SK-N-SH (cell line): ENCODE results near the gene CENPX. TPM values are rescaled to one million over a fixed set of nuclear protein-coding genes. Genes with fewer than 3 reads are reported as not detected.

Experiments
- CTCF ChIA-PET: fragments of 300-600, 350-600 bp; formaldehyde crosslinking; extraction: SDS; loops from one replicate; lab custom pipeline; 2021; lab: Yijun Ruan, JAX
- POLR2A ChIA-PET: fragments of 350-600 bp; sonication (Branson Sonifier 250); formaldehyde crosslinking; extraction: SDS; loops from one replicate; lab custom pipeline; 2020; ENCODE audit warnings: antibody characterized with exemption, inconsistent platforms; lab: Yijun Ruan, JAX
- DNase-seq: peaks from one replicate; pipeline ENCODE4 v3.0.0; 2012
- H2AFZ ChIP-seq: fragments of 200-600 bp; sonication (generic); 2 replicates; pipeline ENCODE4 v1.8.1; 2016; ENCODE audit warnings: antibody characterized with exemption, mild to moderate bottlenecking, low read depth
- H3F3A ChIP-seq: fragments of 200-600 bp; sonication (generic); replicated peaks from 2 replicates; pipeline ENCODE3; 2016; ENCODE audit warnings: antibody characterized with exemption, mild to moderate bottlenecking; ENCODE audit not compliant: insufficient read depth
- H3K27ac ChIP-seq, 2 experiments: fragments of 200-500 bp in 1 of 2; fragments of 200-600 bp in 1 of 2; sonication (Bioruptor generic) in 1 of 2; sonication (generic), shearing (Covaris generic) in 1 of 2; 2 replicates each; pipeline versions ENCODE4 v1.5.1 to v1.6.1; 2014 to 2016; ENCODE audit warnings: low read depth in 2 of 2, inconsistent platforms in 1 of 2, low read length in 1 of 2, mild to moderate bottlenecking in 1 of 2, mixed read lengths in 1 of 2
- H3K27me3 ChIP-seq: fragments of 200-600 bp; sonication (generic), shearing (Covaris generic); 2 replicates; pipeline ENCODE4 v1.6.1; 2016; ENCODE audit warnings: mixed run types; ENCODE audit not compliant: insufficient read depth
- H3K36me3 ChIP-seq, 2 experiments: fragments of 200-500 bp in 1 of 2; fragments of 200-600 bp in 1 of 2; sonication (Bioruptor generic) in 1 of 2; sonication (generic) in 1 of 2; replicated peaks in 1 of 2; 2 replicates each; pipeline versions ENCODE3 to v1.5.1; 2014 to 2016; ENCODE audit warnings: low read length in 1 of 2, mild to moderate bottlenecking in 1 of 2; ENCODE audit not compliant: insufficient read depth in 2 of 2, control insufficient read depth in 1 of 2
- H3K4me1 ChIP-seq, 2 experiments: fragments of 200-500 bp in 1 of 2; fragments of 200-600 bp in 1 of 2; sonication (Bioruptor generic) in 1 of 2; sonication (generic), shearing (Covaris generic) in 1 of 2; 2 replicates each; pipeline versions ENCODE4 v1.5.1 to v1.6.1; 2014 to 2016; ENCODE audit warnings: low read depth in 1 of 2, low read length in 1 of 2, mixed run types in 1 of 2; ENCODE audit not compliant: insufficient read depth in 2 of 2, control insufficient read depth in 1 of 2
- H3K4me2 ChIP-seq: fragments of 200-600 bp; sonication (generic), shearing (Covaris generic); 2 replicates; pipeline ENCODE4 v1.6.1; 2017; ENCODE audit warnings: mixed run types
- H3K4me3 ChIP-seq, 2 experiments: fragments of 200-500 bp in 1 of 2; fragments of 200-600 bp in 1 of 2; sonication (Bioruptor generic) in 1 of 2; sonication (generic), shearing (Covaris generic) in 1 of 2; 2 replicates each; pipeline versions ENCODE4 v1.5.1 to v1.8.1; 2014 to 2016; ENCODE audit warnings: low read depth in 2 of 2, inconsistent platforms in 1 of 2, low read length in 1 of 2, mild to moderate bottlenecking in 1 of 2, mixed read lengths in 1 of 2, moderate library complexity in 1 of 2
- H3K79me2 ChIP-seq: fragments of 200-600 bp; sonication (generic); 2 replicates; pipeline ENCODE4 v1.8.1; 2017; ENCODE audit warnings: mild to moderate bottlenecking; ENCODE audit not compliant: insufficient read depth
- H3K9ac ChIP-seq: fragments of 200-600 bp; sonication (generic); 2 replicates; pipeline ENCODE4 v1.6.1; 2017; ENCODE audit warnings: mixed run types
- H3K9me2 ChIP-seq: fragments of 200-600 bp; sonication (generic); 2 replicates; pipeline ENCODE4 v1.6.1; 2017; ENCODE audit warnings: mixed run types
- H3K9me3 ChIP-seq: fragments of 200-600 bp; sonication (generic); 2 replicates; pipeline ENCODE4 v1.6.1; 2017; ENCODE audit warnings: mixed run types, mild to moderate bottlenecking, moderate library complexity
- H4K20me1 ChIP-seq: fragments of 200-600 bp; sonication (generic); 2 replicates; pipeline ENCODE4 v1.6.1; 2017; ENCODE audit warnings: mild to moderate bottlenecking, mixed run types; ENCODE audit not compliant: insufficient read depth
- ELF1 ChIP-seq: IDR thresholded peaks from 2 replicates; pipeline ENCODE4 v1.4.0; 2012
- EP300 ChIP-seq, 2 experiments: IDR thresholded peaks; 2 replicates each; pipeline versions ENCODE4 v1.4.0 to v1.6.1; 2012; ENCODE audit warnings: borderline replicate concordance in 1 of 2, low read depth in 1 of 2, low read length in 1 of 2
- EZH2phosphoT487 ChIP-seq: fragments of 200-600 bp; sonication (generic); IDR thresholded peaks from 2 replicates; pipeline ENCODE4 v1.6.1; 2017; ENCODE audit warnings: low read depth, mixed run types, mild to moderate bottlenecking, antibody characterized with exemption, moderate library complexity, borderline replicate concordance
- FOXJ3 ChIP-seq: sonication (generic); formaldehyde crosslinking; IDR thresholded peaks from 2 replicates; pipeline ENCODE4 v1.5.1; 2020; ENCODE audit warnings: mild to moderate bottlenecking, missing genetic modification reagents
- IRF3 ChIP-seq: fragments of 150-350 bp; IDR thresholded peaks from 2 replicates; pipeline ENCODE4 v1.6.1; 2016; ENCODE audit warnings: mild to moderate bottlenecking, low read depth, low read length
- MAX ChIP-seq: IDR thresholded peaks from 2 replicates; pipeline ENCODE4 v1.4.0; 2012; ENCODE audit warnings: low read depth
- MEF2A ChIP-seq: IDR thresholded peaks from 2 replicates; pipeline ENCODE4 v1.4.0; 2012; ENCODE audit warnings: low read depth, borderline replicate concordance
- MXI1 ChIP-seq: IDR thresholded peaks from 2 replicates; pipeline ENCODE4 v1.6.1; 2012; ENCODE audit warnings: mild to moderate bottlenecking, low read depth, low read length, improper control_type of control experiment
- NRF1 ChIP-seq: IDR thresholded peaks from 2 replicates; pipeline ENCODE4 v1.6.1; 2012; ENCODE audit warnings: low read depth, mild to moderate bottlenecking, low read length
- POLR2AphosphoS5 ChIP-seq: IDR thresholded peaks from 2 replicates; pipeline ENCODE4 v1.6.1; 2012; ENCODE audit warnings: low read depth, low read length
- RAD21 ChIP-seq: IDR thresholded peaks from 2 replicates; pipeline ENCODE4 v1.6.1; 2012; ENCODE audit warnings: mild to moderate bottlenecking, low read length
- RCOR1 ChIP-seq: fragments of 150-350 bp; IDR thresholded peaks from 2 replicates; pipeline ENCODE4 v1.6.1; 2017; ENCODE audit warnings: antibody characterized with exemption, low read length
- SMC3 ChIP-seq: IDR thresholded peaks from 2 replicates; pipeline ENCODE4 v1.6.1; 2012; ENCODE audit warnings: low read depth, low read length, improper control_type of control experiment
- TAF1 ChIP-seq: IDR thresholded peaks from 2 replicates; pipeline ENCODE4 v1.6.1; 2012; ENCODE audit warnings: low read depth, mild to moderate bottlenecking, low read length, moderate library complexity, borderline replicate concordance
- TEAD4 ChIP-seq: IDR thresholded peaks from 2 replicates; pipeline ENCODE4 v1.4.0; 2012; ENCODE audit warnings: mild to moderate bottlenecking, borderline replicate concordance; ENCODE audit not compliant: insufficient read depth
- USF1 ChIP-seq: IDR thresholded peaks from 2 replicates; pipeline ENCODE4 v1.4.0; 2012; ENCODE audit warnings: low read depth, borderline replicate concordance
- USF2 ChIP-seq: fragments of 150-350 bp; IDR thresholded peaks from 2 replicates; pipeline ENCODE4 v1.6.1; 2017; ENCODE audit warnings: antibody characterized with exemption, low read length, low read depth, borderline replicate concordance
- YY1 ChIP-seq: IDR thresholded peaks from 2 replicates; pipeline ENCODE4 v1.4.0; 2012; ENCODE audit warnings: low read depth, mild to moderate bottlenecking
- ZBTB33 ChIP-seq: IDR thresholded peaks from 2 replicates; pipeline ENCODE4 v1.4.0; 2012; ENCODE audit warnings: low read depth, borderline replicate concordance
- WGBS: methylation state at CpG from one replicate; pipeline ENCODE4 v1.1.6; 2017; ENCODE audit warnings: low lambda C conversion rate; 5-methylcytosine and 5-hydroxymethylcytosine counted together
- polyA plus RNA-seq, 3 experiments: library from polyadenylated mRNA; depleted of rRNA; stranded (reverse); fragments of >200 nt; gene quantifications; 2 replicates each; pipeline ENCODE4 v1.2.3, GENCODE V29; 2012

The CENPX gene
- polyA plus RNA-seq, 1 of the 3 experiments (the other 2 are of a cell fraction) = 255 TPM

- H3K4me2 ChIP-seq = no peak overlapping the region
- H3K9me2 ChIP-seq = no peaks in the 10 kb centered on the region
- no peak for DNase-seq
- no peaks in the 10 kb centered on the region for H3F3A ChIP-seq
- ChIA-PET CTCF (interaction anchor here (1.1 to 35.7 kb wide), 3 partner anchors 10 to 46 kb away, joined by 4 to 1216 read pairs (median 68); partner anchors contain the start of genes CENPX, LRRC45 and NOTUM), POLR2A (interaction anchor here (0.5 kb wide), 1 partner anchor 35 kb away, joined by 3 read pairs; no protein-coding TSS in a partner anchor)
- peaks cover 5 to 32% of the 10 kb centered on the region in 2 experiments; a peak in 3 of 4 replicates for H3K4me1 ChIP-seq
- H3K9me3 ChIP-seq = no peaks in the 10 kb centered on the region
- H4K20me1 ChIP-seq = no peaks in the 10 kb centered on the region
- no peak overlapping the region for H3K4me3 ChIP-seq
- H2AFZ ChIP-seq = no peak overlapping the region
- H3K9ac ChIP-seq = no peak overlapping the region
- 98% methylated on average over 19 of the region's 19 CpGs for WGBS
- no peak overlapping the region; a peak in 1 of 4 replicates for H3K27ac ChIP-seq
- H3K36me3 ChIP-seq = peaks cover 0 to 2% of the 10 kb centered on the region in 2 experiments
- H3K79me2 ChIP-seq = no peaks in the 10 kb centered on the region; the same call in 1 of the 2 replicates
- no peaks in the 10 kb centered on the region for H3K27me3 ChIP-seq
- TF ChIP-seq POLR2AphosphoS5 = no peak
- no peak for TF ChIP-seq RCOR1
- TF ChIP-seq MAX = no peak
- TF ChIP-seq USF1 = no peak
- TF ChIP-seq RAD21 = no peak
- no peak for TF ChIP-seq TAF1
- no peak for TF ChIP-seq MEF2A
- TF ChIP-seq USF2 = no peak
- no peak for TF ChIP-seq EZH2phosphoT487
- TF ChIP-seq MXI1 = no peak
- no peak for TF ChIP-seq ELF1
- no peak for TF ChIP-seq NRF1
These were observed 11.0 kb downstream of the CENPX start for GRCh38 chr17:82011617-82012187.

- no peaks in the 10 kb centered on the region for H4K20me1 ChIP-seq
- CTCF ChIA-PET = interaction anchor here (1.1 to 35.7 kb wide), 3 partner anchors 11 to 45 kb away, joined by 4 to 1216 read pairs (median 68); partner anchors contain the start of genes CENPX, LRRC45 and NOTUM
- H3K4me2 ChIP-seq = no peak overlapping the region
- H3K9ac ChIP-seq = no peak overlapping the region
- H3F3A ChIP-seq = no peaks in the 10 kb centered on the region
- H3K9me3 ChIP-seq = no peaks in the 10 kb centered on the region
- peaks cover 14 to 34% of the 10 kb centered on the region in 2 experiments; a peak in 3 of 4 replicates for H3K4me1 ChIP-seq
- H3K36me3 ChIP-seq = no peaks in the 10 kb centered on the region
- no peak overlapping the region for H3K27ac ChIP-seq
- no peaks in the 10 kb centered on the region for H3K9me2 ChIP-seq
- peaks cover 3% of the 10 kb centered on the region; the same call in 1 of the 2 replicates for H3K79me2 ChIP-seq
- no peak overlapping the region for H2AFZ ChIP-seq
- POLR2A ChIA-PET = interaction anchor here (0.5 kb wide), 1 partner anchor 34 kb away, joined by 3 read pairs; no protein-coding TSS in a partner anchor
- H3K27me3 ChIP-seq = no peaks in the 10 kb centered on the region
- H3K4me3 ChIP-seq = no peak overlapping the region
- WGBS = 96% methylated on average over 19 of the region's 39 CpGs
- no peak for DNase-seq
- TF ChIP-seq IRF3 (no peak), TEAD4 (no peak), MEF2A (no peak), EZH2phosphoT487 (no peak), TAF1 (no peak), FOXJ3 (CRISPR knock-in tag) (no peak), ZBTB33 (no peak), SMC3 (no peak), EP300 (IDR thresholded peaks at IDR 0.05; ENCODE audit: borderline replicate concordance in 1 of 2, low read depth in 1 of 2, low read length in 1 of 2) (no peak), YY1 (no peak)
These were observed 11.8 kb downstream of the CENPX start for GRCh38 chr17:82010575-82011525.
